Activated naive CD8-positive, alpha-beta T cell treated with anti-CD3 and anti-CD28 coated beads for 36 hours (primary cell): ENCODE data around the gene HIRA. TPM values are rescaled to one million over a fixed set of nuclear protein-coding genes. Genes with fewer than 3 reads are reported as not detected.

Experiments
- DNase-seq: peaks from one replicate; pipeline ENCODE4 v3.0.0; 2021
- H3K27ac Mint-ChIP-seq: one replicate; pipeline ENCODE4 v1.8.0; 2022; ENCODE audit warnings: mild to moderate bottlenecking, moderate library complexity, mixed read lengths
- H3K27me3 Mint-ChIP-seq: one replicate; pipeline ENCODE4 v1.8.0; 2022; ENCODE audit warnings: mild to moderate bottlenecking, mixed read lengths
- H3K36me3 Mint-ChIP-seq: one replicate; pipeline ENCODE4 v1.8.0; 2021; ENCODE audit warnings: mild to moderate bottlenecking, mixed read lengths
- H3K4me1 Mint-ChIP-seq: one replicate; pipeline ENCODE4 v1.8.0; 2021; ENCODE audit warnings: mixed read lengths
- H3K4me3 Mint-ChIP-seq: one replicate; pipeline ENCODE4 v1.8.0; 2022; ENCODE audit warnings: mild to moderate bottlenecking, moderate library complexity, mixed read lengths
- H3K9me3 Mint-ChIP-seq: one replicate; pipeline ENCODE4 v1.8.0; 2022; ENCODE audit warnings: mixed read lengths
- total RNA-seq, 2 experiments: library from RNA; stranded (reverse); gene quantifications; one replicate each; pipeline ENCODE4 v1.2.3, GENCODE V29; 2021

Gene HIRA
- total RNA-seq, result 10 to 100 TPM; 42.9 to 47.6 TPM

- H3K27ac Mint-ChIP-seq, result peak within 1 kb of the TSS; percentile 92
- peak; percentile 89 for DNase-seq
- peaks cover 48% of the 10 kb centered on the region for H3K36me3 Mint-ChIP-seq
- no peaks in the 10 kb centered on the region for H3K9me3 Mint-ChIP-seq
- H3K27me3 Mint-ChIP-seq, result no peaks in the 10 kb centered on the region
- H3K4me3 Mint-ChIP-seq, result peak within 1 kb of the TSS; percentile 90
- peaks cover 39% of the 10 kb centered on the region for H3K4me1 Mint-ChIP-seq
Measured at GRCh38 chr22:19431649-19432132, at the start of gene HIRA. Gene HIRA (minus strand): TSS chr22:19431733. CDS start chr22:19431476, 257 bp downstream.

- Mint-ChIP-seq H3K4me1 (peaks cover 21% of the 10 kb centered on the region), H3K27ac (peak overlapping the region; percentile 99), H3K4me3 (peak overlapping the region; percentile 99), H3K27me3 (no peaks in the 10 kb centered on the region), H3K9me3 (no peaks in the 10 kb centered on the region), H3K36me3 (peaks cover 33% of the 10 kb centered on the region)
- DNase-seq, result no peak
Measured at GRCh38 chr22:19480789-19481188, 49.3 kb upstream of the HIRA start.

- peak overlapping the region; percentile 99 for H3K27ac Mint-ChIP-seq
- DNase-seq, result peak; percentile 36
Measured at GRCh38 chr22:19480173-19480568, 48.6 kb upstream of the HIRA start.

GRCh38 chr22:19479355-19480172 is 48.0 kb upstream of the HIRA start, which contains the start of gene CDC45:
Gene CDC45 (plus strand): TSS chr22:19479920. CDS start chr22:19479969, 49 bp downstream.
- H3K4me1 Mint-ChIP-seq, result peaks cover 23% of the 10 kb centered on the region
- H3K9me3 Mint-ChIP-seq, result no peaks in the 10 kb centered on the region
- peak within 1 kb of the TSS; percentile 99 for H3K4me3 Mint-ChIP-seq
- H3K27ac Mint-ChIP-seq, result peak within 1 kb of the TSS; percentile 99
- DNase-seq, result peak; percentile 91
- H3K36me3 Mint-ChIP-seq, result peaks cover 27% of the 10 kb centered on the region
- no peaks in the 10 kb centered on the region for H3K27me3 Mint-ChIP-seq

More at GRCh38 chr22:19480173-19480568, 48.6 kb upstream of the HIRA start:
- Mint-ChIP-seq H3K4me1 (peaks cover 23% of the 10 kb centered on the region), H3K4me3 (peak overlapping the region; percentile 99), H3K36me3 (peaks cover 33% of the 10 kb centered on the region), H3K9me3 (no peaks in the 10 kb centered on the region), H3K27me3 (no peaks in the 10 kb centered on the region)

GRCh38 chr22:19478901-19479354 is 47.4 kb upstream of the HIRA start, which contains the start of gene UFD1:
Gene UFD1 (minus strand): TSS chr22:19479193. CDS start chr22:19479085, 108 bp downstream.
- Mint-ChIP-seq H3K4me1 (peaks cover 25% of the 10 kb centered on the region), H3K9me3 (no peaks in the 10 kb centered on the region), H3K4me3 (peak within 1 kb of the TSS; percentile 99)

GRCh38 chr22:19478045-19478900 is 46.7 kb upstream of the HIRA start:
- peak overlapping the region; percentile 99 for H3K4me3 Mint-ChIP-seq

More at GRCh38 chr22:19478901-19479354, 47.4 kb upstream of the HIRA start, which contains the start of gene UFD1:
- DNase-seq, result peak; percentile 85
- no peaks in the 10 kb centered on the region for H3K27me3 Mint-ChIP-seq
- H3K36me3 Mint-ChIP-seq, result peaks cover 25% of the 10 kb centered on the region
- peak within 1 kb of the TSS; percentile 99 for H3K27ac Mint-ChIP-seq

GRCh38 chr22:19477321-19478044 is 46.0 kb upstream of the HIRA start:
- Mint-ChIP-seq H3K27ac (peak overlapping the region; percentile 69), H3K9me3 (no peaks in the 10 kb centered on the region), H3K4me1 (peaks cover 26% of the 10 kb centered on the region), H3K4me3 (peak overlapping the region; percentile 99), H3K36me3 (peaks cover 21% of the 10 kb centered on the region), H3K27me3 (no peaks in the 10 kb centered on the region)
- no peak for DNase-seq

More at GRCh38 chr22:19478045-19478900, 46.7 kb upstream of the HIRA start:
- Mint-ChIP-seq H3K36me3 (peaks cover 24% of the 10 kb centered on the region), H3K4me1 (peaks cover 26% of the 10 kb centered on the region), H3K27ac (peak overlapping the region; percentile 69), H3K9me3 (no peaks in the 10 kb centered on the region), H3K27me3 (no peaks in the 10 kb centered on the region)
- peak; percentile 15 for DNase-seq

GRCh38 chr22:19476023-19476422 is 44.5 kb upstream of the HIRA start:
- Mint-ChIP-seq H3K4me3 (no peak overlapping the region), H3K36me3 (peaks cover 23% of the 10 kb centered on the region), H3K9me3 (no peaks in the 10 kb centered on the region), H3K4me1 (peaks cover 26% of the 10 kb centered on the region), H3K27me3 (no peaks in the 10 kb centered on the region), H3K27ac (no peak overlapping the region)
- no peak for DNase-seq

GRCh38 chr22:19473578-19473977 is 42.0 kb upstream of the HIRA start:
- H3K36me3 Mint-ChIP-seq, result peaks cover 12% of the 10 kb centered on the region
- H3K4me1 Mint-ChIP-seq, result peaks cover 19% of the 10 kb centered on the region
- H3K9me3 Mint-ChIP-seq, result no peaks in the 10 kb centered on the region
- no peak overlapping the region for H3K27ac Mint-ChIP-seq
- no peak for DNase-seq
- H3K27me3 Mint-ChIP-seq, result no peaks in the 10 kb centered on the region
- H3K4me3 Mint-ChIP-seq, result no peak overlapping the region

GRCh38 chr22:19472233-19472632 is 40.7 kb upstream of the HIRA start:
- no peak for DNase-seq
- H3K27ac Mint-ChIP-seq, result no peak overlapping the region
- no peaks in the 10 kb centered on the region for H3K27me3 Mint-ChIP-seq
- peaks cover 16% of the 10 kb centered on the region for H3K36me3 Mint-ChIP-seq
- peaks cover 14% of the 10 kb centered on the region for H3K4me1 Mint-ChIP-seq
- no peaks in the 10 kb centered on the region for H3K9me3 Mint-ChIP-seq
- no peak overlapping the region for H3K4me3 Mint-ChIP-seq

GRCh38 chr22:19471572-19471971 is 40.0 kb upstream of the HIRA start:
- no peak for DNase-seq
- Mint-ChIP-seq H3K4me1 (peaks cover 11% of the 10 kb centered on the region), H3K9me3 (no peaks in the 10 kb centered on the region), H3K36me3 (peaks cover 16% of the 10 kb centered on the region), H3K4me3 (no peak overlapping the region), H3K27me3 (no peaks in the 10 kb centered on the region), H3K27ac (no peak overlapping the region)

GRCh38 chr22:19470010-19470409 is 38.5 kb upstream of the HIRA start:
- Mint-ChIP-seq H3K27me3 (no peaks in the 10 kb centered on the region), H3K9me3 (no peaks in the 10 kb centered on the region), H3K4me3 (no peak overlapping the region), H3K36me3 (peaks cover 21% of the 10 kb centered on the region), H3K27ac (no peak overlapping the region), H3K4me1 (peaks cover 3% of the 10 kb centered on the region)
- no peak for DNase-seq

GRCh38 chr22:19469421-19469820 is 37.9 kb upstream of the HIRA start:
- no peak overlapping the region for H3K4me3 Mint-ChIP-seq

GRCh38 chr22:19467912-19468311 is 36.4 kb upstream of the HIRA start:
- no peaks in the 10 kb centered on the region for H3K27me3 Mint-ChIP-seq
- no peak for DNase-seq
- no peak overlapping the region for H3K27ac Mint-ChIP-seq
- peaks cover 14% of the 10 kb centered on the region for H3K36me3 Mint-ChIP-seq
- H3K4me3 Mint-ChIP-seq, result no peak overlapping the region
- no peaks in the 10 kb centered on the region for H3K4me1 Mint-ChIP-seq
- H3K9me3 Mint-ChIP-seq, result no peaks in the 10 kb centered on the region

More at GRCh38 chr22:19469421-19469820, 37.9 kb upstream of the HIRA start:
- peaks cover 3% of the 10 kb centered on the region for H3K4me1 Mint-ChIP-seq
- no peaks in the 10 kb centered on the region for H3K27me3 Mint-ChIP-seq
- DNase-seq, result no peak
- H3K36me3 Mint-ChIP-seq, result peaks cover 21% of the 10 kb centered on the region
- H3K27ac Mint-ChIP-seq, result no peak overlapping the region
- H3K9me3 Mint-ChIP-seq, result no peaks in the 10 kb centered on the region
